ENCODE results near the gene SLC38A1.

The SLC38A1 gene

DNA sequence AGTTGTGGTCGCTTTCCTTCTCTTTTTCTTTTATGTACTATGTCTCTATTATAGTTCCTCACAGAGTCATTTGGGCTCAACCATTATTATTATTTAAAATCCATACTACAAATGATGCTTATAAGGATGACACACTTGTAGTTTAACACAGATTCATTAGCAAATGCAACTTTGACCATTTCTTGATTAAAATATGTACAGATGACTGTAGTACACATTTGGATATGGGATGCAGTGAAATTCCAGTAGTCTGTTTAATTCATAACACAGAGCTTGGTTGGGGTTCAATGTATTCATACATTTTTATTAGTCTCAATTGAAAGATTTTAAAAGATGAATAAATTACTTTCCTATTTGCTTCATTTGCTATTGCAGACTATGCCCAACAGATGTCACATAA, 30.0 kb downstream of the SLC38A1 start:
- H3K4me1 ChIP-seq = peaks cover 3% of the 10 kb centered on the region
- in situ Hi-C loops (cut with MboI; ENCODE audit: low sequenced_read_pairs) = no loop called here
- no peaks in the 10 kb centered on the region for H3K9me3 ChIP-seq
- peaks cover 55% of the 10 kb centered on the region for H3K36me3 ChIP-seq (replicated peaks)
- H3K4me3 ChIP-seq = no peak overlapping the region
- no peaks in the 10 kb centered on the region for H3K27me3 ChIP-seq (ENCODE audit: low read depth)
- DNase-seq (ENCODE audit: low spot score in 2 of 2) = no peak

DNA sequence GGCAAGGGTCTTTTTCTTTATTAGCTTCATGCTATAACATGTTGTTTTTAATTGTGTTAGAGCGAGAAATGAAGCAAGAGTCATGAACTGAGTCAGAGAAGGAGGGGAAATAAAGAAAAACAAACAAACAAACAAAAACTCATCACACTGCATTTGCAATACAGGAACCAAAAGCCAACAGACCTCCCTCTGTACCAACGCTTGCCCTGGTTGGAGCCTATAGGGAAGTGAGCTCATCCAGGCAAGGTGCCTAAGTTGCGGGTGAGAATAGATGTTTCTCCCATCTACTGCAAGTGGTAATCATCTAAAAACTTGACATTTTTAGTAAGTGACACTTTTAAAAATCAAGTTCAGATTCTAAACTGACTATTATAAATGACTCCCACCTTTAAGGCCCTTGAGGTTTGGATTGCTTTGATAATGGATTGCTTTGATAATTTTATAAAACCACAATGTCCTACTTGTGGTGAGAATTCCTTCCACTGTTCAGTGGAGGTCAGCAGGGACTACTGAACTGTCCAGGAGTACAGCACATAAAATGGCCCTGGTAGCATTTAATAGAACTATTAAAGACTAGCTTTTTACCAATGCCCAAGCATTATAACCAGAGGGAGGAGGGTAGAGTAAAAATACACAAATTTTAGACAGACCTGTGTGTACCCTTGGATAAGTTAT, 31.3 kb downstream of the SLC38A1 start:
- no peak for DNase-seq (ENCODE audit: low spot score in 2 of 2)
- Histone ChIP-seq H3K4me3 (no peak overlapping the region), H3K4me1 (peaks cover 3% of the 10 kb centered on the region), H3K36me3 (replicated peaks) (peaks cover 55% of the 10 kb centered on the region), H3K9me3 (no peaks in the 10 kb centered on the region), H3K27me3 (ENCODE audit: low read depth) (no peaks in the 10 kb centered on the region)
- in situ Hi-C loops (cut with MboI; ENCODE audit: low sequenced_read_pairs) = no loop called here

- H3K4me3 ChIP-seq = no peak overlapping the region
- H3K9me3 ChIP-seq = no peaks in the 10 kb centered on the region
- H3K4me1 ChIP-seq = peaks cover 3% of the 10 kb centered on the region
- no peak for DNase-seq (ENCODE audit: low spot score in 2 of 2)
- in situ Hi-C loops (cut with MboI; ENCODE audit: low sequenced_read_pairs) = no loop called here
- peaks cover 44% of the 10 kb centered on the region for H3K36me3 ChIP-seq (replicated peaks)
- no peaks in the 10 kb centered on the region for H3K27me3 ChIP-seq (ENCODE audit: low read depth)
These were observed 34.8 kb downstream of the SLC38A1 start for GRCh38 chr12:46234000-46234399.

GRCh38 chr12:46233423-46233822, 35.4 kb downstream of the SLC38A1 start:
- Histone ChIP-seq H3K27me3 (ENCODE audit: low read depth) (no peaks in the 10 kb centered on the region), H3K4me1 (peaks cover 3% of the 10 kb centered on the region), H3K36me3 (replicated peaks) (peaks cover 42% of the 10 kb centered on the region), H3K4me3 (no peak overlapping the region), H3K9me3 (no peaks in the 10 kb centered on the region)
- DNase-seq (ENCODE audit: low spot score in 2 of 2) = no peak
- in situ Hi-C loops (cut with MboI; ENCODE audit: low sequenced_read_pairs) = no loop called here

DNA sequence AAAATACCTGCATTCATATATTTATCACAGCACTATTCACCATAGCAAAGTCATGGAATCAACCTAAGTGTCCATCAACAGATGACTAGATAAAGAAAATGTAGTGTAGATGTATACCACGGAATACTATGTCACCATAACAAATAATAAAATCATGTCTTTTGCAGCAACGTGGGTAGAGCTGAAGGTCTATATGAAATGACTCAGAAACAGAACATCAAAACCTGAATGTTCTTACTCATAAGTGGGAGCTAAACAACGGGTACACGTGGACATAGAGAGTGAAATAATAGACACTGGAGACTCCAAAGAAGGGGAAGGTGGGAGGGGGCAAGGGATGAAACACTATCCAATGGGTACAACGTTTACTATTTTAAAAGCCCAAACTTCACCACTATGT, 37.9 kb downstream of the SLC38A1 start:
- in situ Hi-C loops (cut with MboI; ENCODE audit: low sequenced_read_pairs) = no loop called here
- peaks cover 3% of the 10 kb centered on the region for H3K4me1 ChIP-seq
- peaks cover 37% of the 10 kb centered on the region for H3K36me3 ChIP-seq (replicated peaks)
- no peak for DNase-seq (ENCODE audit: low spot score in 2 of 2)
- H3K9me3 ChIP-seq = no peaks in the 10 kb centered on the region
- no peaks in the 10 kb centered on the region for H3K27me3 ChIP-seq (ENCODE audit: low read depth)
- no peak overlapping the region for H3K4me3 ChIP-seq

- Histone ChIP-seq H3K4me3 (no peak overlapping the region), H3K4me1 (peaks cover under 1% of the 10 kb centered on the region; the same call in 1 of the 2 replicates), H3K27me3 (ENCODE audit: low read depth) (no peaks in the 10 kb centered on the region), H3K36me3 (replicated peaks) (peaks cover 42% of the 10 kb centered on the region), H3K9me3 (no peaks in the 10 kb centered on the region)
- in situ Hi-C loops (cut with MboI; ENCODE audit: low sequenced_read_pairs) = no loop called here
- no peak for DNase-seq (ENCODE audit: low spot score in 2 of 2)
These were observed 38.5 kb downstream of the SLC38A1 start for GRCh38 chr12:46230306-46230705.

- no peak overlapping the region for H3K4me3 ChIP-seq
- DNase-seq (ENCODE audit: low spot score in 2 of 2) = no peak
- H3K9me3 ChIP-seq = no peaks in the 10 kb centered on the region
- in situ Hi-C loops (cut with MboI; ENCODE audit: low sequenced_read_pairs) = no loop called here
- no peaks in the 10 kb centered on the region for H3K27me3 ChIP-seq (ENCODE audit: low read depth)
- H3K4me1 ChIP-seq = no peaks in the 10 kb centered on the region; the same call in 1 of the 2 replicates
- peaks cover 58% of the 10 kb centered on the region for H3K36me3 ChIP-seq (replicated peaks)
These were observed 41.2 kb downstream of the SLC38A1 start for GRCh38 chr12:46227616-46228015.

DNA sequence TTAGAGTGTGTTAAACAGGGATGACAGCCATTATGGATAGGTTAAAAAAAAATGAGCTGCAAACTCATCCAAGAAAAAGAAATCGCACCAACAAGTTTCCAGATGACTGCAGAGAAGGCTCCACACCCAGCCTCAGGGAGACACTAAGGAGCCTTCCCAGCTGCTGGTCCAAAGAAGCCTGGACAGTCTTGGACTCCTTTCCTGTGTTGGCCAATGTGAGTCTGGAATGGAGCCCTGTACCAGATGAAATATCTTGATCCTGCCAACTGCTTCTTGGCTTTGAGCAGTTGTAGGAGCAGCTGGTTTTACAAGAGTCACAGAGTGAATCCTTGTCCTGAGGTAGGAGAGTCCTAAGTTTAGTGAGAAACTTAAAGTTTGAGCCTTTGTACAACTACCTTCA, 44.5 kb downstream of the SLC38A1 start:
- Histone ChIP-seq H3K9me3 (no peaks in the 10 kb centered on the region), H3K4me3 (no peak overlapping the region), H3K27me3 (ENCODE audit: low read depth) (no peaks in the 10 kb centered on the region), H3K36me3 (replicated peaks) (peaks cover 53% of the 10 kb centered on the region), H3K4me1 (peaks cover 9% of the 10 kb centered on the region)
- in situ Hi-C loops (cut with MboI; ENCODE audit: low sequenced_read_pairs) = no loop called here
- DNase-seq (ENCODE audit: low spot score in 2 of 2) = no peak

DNA sequence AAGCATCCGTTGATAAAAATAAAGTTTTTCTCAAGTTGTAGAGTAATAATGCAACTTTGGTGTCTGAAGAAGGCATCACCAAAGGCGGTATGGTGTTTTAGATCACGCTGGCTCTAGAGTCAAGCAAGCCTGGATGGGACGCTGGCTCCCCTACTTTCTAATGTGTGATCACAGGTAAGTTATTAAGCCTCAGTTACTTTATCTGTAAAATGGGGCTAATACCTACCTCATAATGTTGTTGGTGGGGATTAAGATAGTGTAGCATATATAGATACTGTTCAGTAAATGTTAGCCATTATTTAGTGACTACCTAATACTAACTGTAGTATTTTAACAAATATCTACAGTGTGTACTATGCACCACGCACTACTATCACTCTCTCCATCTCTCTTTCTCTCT, 45.8 kb downstream of the SLC38A1 start:
- Histone ChIP-seq H3K9me3 (no peaks in the 10 kb centered on the region), H3K36me3 (replicated peaks) (peaks cover 53% of the 10 kb centered on the region), H3K27me3 (ENCODE audit: low read depth) (no peaks in the 10 kb centered on the region), H3K4me1 (peaks cover 11% of the 10 kb centered on the region), H3K4me3 (no peak overlapping the region)
- DNase-seq (ENCODE audit: low spot score in 2 of 2) = no peak
- in situ Hi-C loops (cut with MboI; ENCODE audit: low sequenced_read_pairs) = no loop called here

DNA sequence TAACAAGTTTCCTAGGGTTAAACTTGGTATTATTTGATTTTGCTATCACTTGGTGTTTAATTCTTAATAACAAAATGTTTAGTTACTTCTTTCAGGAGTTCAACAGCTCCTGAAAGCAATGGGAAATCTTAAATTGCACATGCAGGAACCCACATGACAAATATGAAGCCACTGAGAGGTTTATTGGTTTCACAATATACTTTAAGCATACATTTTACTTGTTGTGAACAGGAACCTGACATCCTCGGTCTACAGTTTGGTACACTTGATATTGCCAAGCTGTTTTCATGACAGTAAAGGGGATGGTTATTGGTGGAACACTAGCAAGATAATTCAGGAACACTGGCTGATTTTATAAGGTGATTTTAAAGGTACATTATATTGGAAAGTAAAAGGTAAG, 46.2 kb downstream of the SLC38A1 start:
- Histone ChIP-seq H3K9me3 (no peaks in the 10 kb centered on the region), H3K36me3 (replicated peaks) (peaks cover 49% of the 10 kb centered on the region), H3K4me1 (peaks cover 15% of the 10 kb centered on the region), H3K27me3 (ENCODE audit: low read depth) (no peaks in the 10 kb centered on the region), H3K4me3 (no peak overlapping the region)
- in situ Hi-C loops (cut with MboI; ENCODE audit: low sequenced_read_pairs) = no loop called here
- no peak for DNase-seq (ENCODE audit: low spot score in 2 of 2)

DNA sequence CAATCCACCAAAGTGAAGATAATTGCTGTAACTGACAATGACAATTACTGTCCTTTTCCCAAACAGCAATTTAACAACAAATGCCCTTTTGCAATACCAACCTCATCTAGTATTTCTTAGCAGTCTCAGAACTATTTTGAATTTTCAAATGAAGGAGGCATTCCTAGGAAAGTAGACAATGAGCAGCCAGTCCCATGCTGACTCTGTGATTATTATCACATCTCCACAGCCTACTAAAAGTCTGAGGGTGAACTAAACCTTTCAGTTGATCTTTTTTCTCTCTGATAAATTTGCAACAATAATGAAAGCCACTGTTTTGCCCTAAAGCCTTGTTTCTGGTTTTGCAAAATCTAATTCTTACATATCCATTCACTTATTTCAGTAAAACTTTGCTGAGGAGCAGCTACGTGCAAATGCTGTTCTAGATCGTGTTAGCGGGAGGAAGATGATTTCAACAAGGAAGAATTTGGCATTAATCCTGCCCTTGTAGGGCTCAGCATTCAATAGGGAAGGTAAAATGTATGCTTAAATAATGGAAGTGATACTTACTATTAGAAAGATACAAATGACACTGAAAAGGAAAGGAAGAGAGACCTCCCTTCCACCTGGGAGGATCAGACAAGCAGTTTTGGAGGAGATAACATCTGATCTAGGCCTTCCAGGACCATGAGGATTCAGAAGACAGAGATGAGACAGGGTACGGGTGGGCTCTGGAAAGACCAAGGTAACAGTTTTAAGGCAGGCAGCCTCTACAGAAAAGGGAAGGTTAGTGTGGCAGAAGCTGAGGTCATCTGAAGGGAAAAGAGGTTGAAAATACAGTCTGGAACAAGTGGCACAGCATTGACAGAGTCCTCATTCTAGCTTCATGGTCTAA, 47.4 kb downstream of the SLC38A1 start:
- H3K9me3 ChIP-seq = no peaks in the 10 kb centered on the region
- H3K36me3 ChIP-seq (replicated peaks) = peaks cover 44% of the 10 kb centered on the region
- peaks cover 23% of the 10 kb centered on the region for H3K4me1 ChIP-seq
- no peak overlapping the region for H3K4me3 ChIP-seq
- in situ Hi-C loops (cut with MboI; ENCODE audit: low sequenced_read_pairs) = no loop called here
- no peak for DNase-seq (ENCODE audit: low spot score in 2 of 2)
- no peaks in the 10 kb centered on the region for H3K27me3 ChIP-seq (ENCODE audit: low read depth)

- in situ Hi-C loops (cut with MboI; ENCODE audit: low sequenced_read_pairs) = no loop called here
- peaks cover 23% of the 10 kb centered on the region for H3K4me1 ChIP-seq
These were observed 48.8 kb downstream of the SLC38A1 start for GRCh38 chr12:46219877-46220655.

GRCh38 chr12:46219132-46219876, 49.5 kb downstream of the SLC38A1 start:
- Histone ChIP-seq H3K36me3 (replicated peaks) (peaks cover 47% of the 10 kb centered on the region), H3K4me3 (no peak overlapping the region)
- in situ Hi-C loops (cut with MboI; ENCODE audit: low sequenced_read_pairs) = no loop called here

More at GRCh38 chr12:46219877-46220655, 48.8 kb downstream of the SLC38A1 start:
- no peaks in the 10 kb centered on the region for H3K9me3 ChIP-seq
- H3K36me3 ChIP-seq (replicated peaks) = peaks cover 47% of the 10 kb centered on the region
- H3K27me3 ChIP-seq (ENCODE audit: low read depth) = no peaks in the 10 kb centered on the region
- H3K4me3 ChIP-seq = no peak overlapping the region
- no peak for DNase-seq (ENCODE audit: low spot score in 2 of 2)

More at GRCh38 chr12:46219132-46219876, 49.5 kb downstream of the SLC38A1 start:
- no peaks in the 10 kb centered on the region for H3K9me3 ChIP-seq
- no peaks in the 10 kb centered on the region for H3K27me3 ChIP-seq (ENCODE audit: low read depth)
- no peak for DNase-seq (ENCODE audit: low spot score in 2 of 2)
- peaks cover 23% of the 10 kb centered on the region for H3K4me1 ChIP-seq

All from HAP-1 (cell line).